IPS DF 6.9 (cell line): ENCODE results near the gene CTSO.

ENCODE experiments used
- DNase-seq: peaks from one replicate; pipeline ENCODE4 v3.0.0-alpha.2; 2013; ENCODE audit warnings: low read depth, low spot score
- H3K27ac ChIP-seq: one replicate; pipeline ENCODE4 v1.5.1; 2013; ENCODE audit warnings: low read length, control low read depth
- H3K27me3 ChIP-seq: 2 replicates; pipeline ENCODE4 v1.6.1; 2013; ENCODE audit warnings: mild to moderate bottlenecking, low read length; ENCODE audit not compliant: control insufficient read depth, insufficient read depth
- H3K36me3 ChIP-seq: 2 replicates; pipeline ENCODE4 v1.6.1; 2013; ENCODE audit warnings: low read length; ENCODE audit not compliant: control insufficient read depth, insufficient read depth
- H3K4me1 ChIP-seq: 2 replicates; pipeline ENCODE4 v1.6.1; 2013; ENCODE audit warnings: low read length; ENCODE audit not compliant: control insufficient read depth, insufficient read depth
- H3K4me3 ChIP-seq: 2 replicates; pipeline ENCODE4 v1.5.1; 2013; ENCODE audit warnings: mild to moderate bottlenecking, low read length
- H3K9me3 ChIP-seq: 2 replicates; pipeline ENCODE4 v1.6.1; 2013; ENCODE audit warnings: low read length, inconsistent platforms; ENCODE audit not compliant: control insufficient read depth, insufficient read depth
- WGBS: extraction: QIAGEN DNeasy Blood & Tissue Kit; methylation state at CpG from one replicate; pipeline ENCODE4 v1.1.7; 2013; ENCODE audit warnings: mixed read lengths, missing lambda C conversion rate; ENCODE audit not compliant: insufficient read length, insufficient coverage; 5-methylcytosine and 5-hydroxymethylcytosine counted together

The CTSO gene

GRCh38 chr4:155875878-155876277, 77.8 kb downstream of the CTSO start:
- Histone ChIP-seq H3K9me3 (no peaks in the 10 kb centered on the region), H3K4me3 (no peak overlapping the region), H3K27me3 (no peaks in the 10 kb centered on the region), H3K4me1 (no peaks in the 10 kb centered on the region; the same call in 1 of the 2 replicates), H3K27ac (no peak overlapping the region), H3K36me3 (no peaks in the 10 kb centered on the region)
- WGBS = no CpG with 5 or more reads among the region's 1 CpG
- DNase-seq = no peak
